Measurements from ENCODE around the gene CCDC85A.

DNA sequence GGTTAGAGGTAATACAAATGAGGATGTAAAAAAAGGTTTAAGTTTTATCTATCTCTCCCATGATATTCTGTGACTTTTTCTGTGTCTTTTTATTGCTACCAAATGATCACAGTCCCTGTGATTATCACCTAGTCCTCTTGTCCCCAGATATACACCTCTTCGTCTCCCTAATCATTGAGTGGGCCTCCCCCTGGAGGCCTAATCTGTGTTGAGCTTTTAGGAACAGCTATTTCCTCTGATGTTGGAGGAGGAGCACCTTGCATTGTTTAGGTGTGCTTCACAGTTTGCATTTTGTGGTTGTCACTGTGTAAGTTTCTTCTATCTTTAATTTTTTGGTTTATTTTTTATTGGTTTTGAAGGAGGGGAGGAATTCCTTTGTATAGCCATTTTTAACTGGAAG lies 33.3 kb downstream of the CCDC85A start:
- TF ChIP-seq, protein P1, sequence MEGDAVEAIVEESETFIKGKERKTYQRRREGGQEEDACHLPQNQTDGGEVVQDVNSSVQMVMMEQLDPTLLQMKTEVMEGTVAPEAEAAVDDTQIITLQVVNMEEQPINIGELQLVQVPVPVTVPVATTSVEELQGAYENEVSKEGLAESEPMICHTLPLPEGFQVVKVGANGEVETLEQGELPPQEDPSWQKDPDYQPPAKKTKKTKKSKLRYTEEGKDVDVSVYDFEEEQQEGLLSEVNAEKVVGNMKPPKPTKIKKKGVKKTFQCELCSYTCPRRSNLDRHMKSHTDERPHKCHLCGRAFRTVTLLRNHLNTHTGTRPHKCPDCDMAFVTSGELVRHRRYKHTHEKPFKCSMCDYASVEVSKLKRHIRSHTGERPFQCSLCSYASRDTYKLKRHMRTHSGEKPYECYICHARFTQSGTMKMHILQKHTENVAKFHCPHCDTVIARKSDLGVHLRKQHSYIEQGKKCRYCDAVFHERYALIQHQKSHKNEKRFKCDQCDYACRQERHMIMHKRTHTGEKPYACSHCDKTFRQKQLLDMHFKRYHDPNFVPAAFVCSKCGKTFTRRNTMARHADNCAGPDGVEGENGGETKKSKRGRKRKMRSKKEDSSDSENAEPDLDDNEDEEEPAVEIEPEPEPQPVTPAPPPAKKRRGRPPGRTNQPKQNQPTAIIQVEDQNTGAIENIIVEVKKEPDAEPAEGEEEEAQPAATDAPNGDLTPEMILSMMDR (IDR thresholded peaks at IDR 0.05) = no peak
- no peak for TF ChIP-seq POLR2A (IDR thresholded peaks at IDR 0.05)

Data from lower leg skin (tissue), 3 donors.